OCI-LY1 (cell line): Measurements from ENCODE around the gene IQCN.

ENCODE experiments used
- H2AFZ ChIP-seq: fragments of 200-600 bp; sonication (generic), shearing (Covaris generic); 2 replicates; pipeline ENCODE4 v1.6.0; 2014; ENCODE audit warnings: antibody characterized with exemption, mild to moderate bottlenecking, low read length
- H3F3A ChIP-seq: fragments of 200-600 bp; sonication (generic), shearing (Covaris generic); 2 replicates; pipeline ENCODE4 v1.6.0; 2014; ENCODE audit warnings: mild to moderate bottlenecking, antibody characterized with exemption, low read length, moderate library complexity; ENCODE audit not compliant: insufficient read depth
- H3K27ac ChIP-seq: fragments of 200-600 bp; sonication (generic); 2 replicates; pipeline ENCODE4 v1.5.1; 2014; ENCODE audit warnings: low read length, mixed run types, mild to moderate bottlenecking, low read depth; ENCODE audit not compliant: poor library complexity, severe bottlenecking
- H3K27me3 ChIP-seq: fragments of 200-600 bp; sonication (generic); 2 replicates; pipeline ENCODE4 v1.6.0; 2014; ENCODE audit warnings: antibody characterized with exemption, mild to moderate bottlenecking, low read length, moderate library complexity; ENCODE audit not compliant: insufficient read depth
- H3K36me3 ChIP-seq: fragments of 200-600 bp; sonication (generic); 2 replicates; pipeline ENCODE4 v1.6.1; 2014; ENCODE audit warnings: mild to moderate bottlenecking, antibody characterized with exemption, low read length, moderate library complexity, mixed read lengths; ENCODE audit not compliant: insufficient read depth
- H3K4me1 ChIP-seq: fragments of 200-600 bp; sonication (generic); 2 replicates; pipeline ENCODE4 v1.5.1; 2014; ENCODE audit warnings: mild to moderate bottlenecking, low read length, moderate library complexity; ENCODE audit not compliant: insufficient read depth, severe bottlenecking
- H3K4me2 ChIP-seq: fragments of 200-600 bp; sonication (generic), shearing (Covaris generic); 2 replicates; pipeline ENCODE4 v1.6.1; 2014; ENCODE audit warnings: low read length
- H3K4me3 ChIP-seq: fragments of 200-600 bp; sonication (generic); 2 replicates; pipeline ENCODE4 v1.5.1; 2014; ENCODE audit warnings: low read length, low read depth, mild to moderate bottlenecking, mixed read lengths; ENCODE audit not compliant: poor library complexity, severe bottlenecking
- H3K79me2 ChIP-seq: fragments of 200-600 bp; shearing (Covaris generic); 2 replicates; pipeline ENCODE4 v1.6.1; 2016; ENCODE audit warnings: mixed run types, low read length, mixed read lengths; ENCODE audit not compliant: insufficient read depth
- H3K9ac ChIP-seq: fragments of 200-600 bp; sonication (generic), shearing (Covaris generic); 2 replicates; pipeline ENCODE4 v1.6.1; 2014; ENCODE audit warnings: mild to moderate bottlenecking, low read length, mixed read lengths
- H3K9me2 ChIP-seq: fragments of 200-600 bp; sonication (generic), shearing (Covaris generic); 2 replicates; pipeline ENCODE4 v1.6.1; 2014; ENCODE audit warnings: low read depth, mild to moderate bottlenecking, low read length, mixed read lengths
- H3K9me3 ChIP-seq: fragments of 200-600 bp; shearing (Covaris generic); 2 replicates; pipeline ENCODE4 v1.6.1; 2014; ENCODE audit warnings: low read length, mixed read lengths
- H4K20me1 ChIP-seq: fragments of 200-600 bp; sonication (generic), shearing (Covaris generic); 2 replicates; pipeline ENCODE4 v1.6.0; 2016; ENCODE audit warnings: mild to moderate bottlenecking, low read length; ENCODE audit not compliant: insufficient read depth
- CTCF ChIP-seq: fragments of 200-600 bp; sonication (generic), shearing (Covaris generic); IDR thresholded peaks from 2 replicates; pipeline ENCODE4 v1.5.1; 2017; ENCODE audit warnings: mild to moderate bottlenecking, antibody characterized with exemption, low read length, moderate library complexity, mixed read lengths
- EZH2 ChIP-seq: fragments of 200-600 bp; sonication (generic), shearing (Covaris generic); IDR thresholded peaks from 2 replicates; pipeline ENCODE4 v1.8.0; 2017; ENCODE audit warnings: borderline replicate concordance, mixed run types, mild to moderate bottlenecking, antibody characterized with exemption, low read length, moderate library complexity, mixed read lengths

IQCN gene

GRCh38 chr19:18264137-18264854 is 10.0 kb downstream of the IQCN start:
- TF ChIP-seq CTCF (no peak), EZH2 (no peak)
- no peaks in the 10 kb centered on the region for H3K79me2 ChIP-seq
- H3K9me2 ChIP-seq, result no peaks in the 10 kb centered on the region
- no peaks in the 10 kb centered on the region for H3K9me3 ChIP-seq
- no peak overlapping the region for H2AFZ ChIP-seq
- H3F3A ChIP-seq, result no peaks in the 10 kb centered on the region
- H3K4me3 ChIP-seq, result no peak overlapping the region
- H3K4me2 ChIP-seq, result no peak overlapping the region
- H3K36me3 ChIP-seq, result no peaks in the 10 kb centered on the region
- H3K9ac ChIP-seq, result no peak overlapping the region
- H4K20me1 ChIP-seq, result no peaks in the 10 kb centered on the region
- H3K4me1 ChIP-seq, result no peaks in the 10 kb centered on the region
- no peak overlapping the region for H3K27ac ChIP-seq
- no peaks in the 10 kb centered on the region; the same call in 1 of the 2 replicates for H3K27me3 ChIP-seq

- Histone ChIP-seq H3K36me3 (no peaks in the 10 kb centered on the region), H3K27me3 (no peaks in the 10 kb centered on the region; the same call in 1 of the 2 replicates), H3K79me2 (no peaks in the 10 kb centered on the region), H3K4me2 (no peak overlapping the region), H3K27ac (no peak overlapping the region), H3F3A (no peaks in the 10 kb centered on the region), H3K9ac (no peak overlapping the region), H2AFZ (no peak overlapping the region), H3K4me3 (no peak overlapping the region), H4K20me1 (no peaks in the 10 kb centered on the region), H3K4me1 (no peaks in the 10 kb centered on the region), H3K9me3 (no peaks in the 10 kb centered on the region), H3K9me2 (no peaks in the 10 kb centered on the region)
- TF ChIP-seq CTCF (no peak), EZH2 (no peak)
These were observed 10.7 kb downstream of the IQCN start for GRCh38 chr19:18263324-18264136.

GRCh38 chr19:18262917-18263316 is 11.3 kb downstream of the IQCN start:
- H3K9me3 ChIP-seq, result no peaks in the 10 kb centered on the region
- no peaks in the 10 kb centered on the region for H3K4me1 ChIP-seq
- H3K9me2 ChIP-seq, result no peaks in the 10 kb centered on the region
- H3K79me2 ChIP-seq, result no peaks in the 10 kb centered on the region
- no peak overlapping the region for H2AFZ ChIP-seq
- no peaks in the 10 kb centered on the region for H3K27me3 ChIP-seq
- no peaks in the 10 kb centered on the region for H3K36me3 ChIP-seq
- no peak for TF ChIP-seq EZH2
- TF ChIP-seq CTCF, result no peak
- H3K4me3 ChIP-seq, result no peak overlapping the region
- H3K4me2 ChIP-seq, result no peak overlapping the region
- H3K27ac ChIP-seq, result no peak overlapping the region
- H3F3A ChIP-seq, result no peaks in the 10 kb centered on the region
- H4K20me1 ChIP-seq, result no peaks in the 10 kb centered on the region
- no peak overlapping the region for H3K9ac ChIP-seq
